ENCODE measurements around the gene CCT8L2.

DNA sequence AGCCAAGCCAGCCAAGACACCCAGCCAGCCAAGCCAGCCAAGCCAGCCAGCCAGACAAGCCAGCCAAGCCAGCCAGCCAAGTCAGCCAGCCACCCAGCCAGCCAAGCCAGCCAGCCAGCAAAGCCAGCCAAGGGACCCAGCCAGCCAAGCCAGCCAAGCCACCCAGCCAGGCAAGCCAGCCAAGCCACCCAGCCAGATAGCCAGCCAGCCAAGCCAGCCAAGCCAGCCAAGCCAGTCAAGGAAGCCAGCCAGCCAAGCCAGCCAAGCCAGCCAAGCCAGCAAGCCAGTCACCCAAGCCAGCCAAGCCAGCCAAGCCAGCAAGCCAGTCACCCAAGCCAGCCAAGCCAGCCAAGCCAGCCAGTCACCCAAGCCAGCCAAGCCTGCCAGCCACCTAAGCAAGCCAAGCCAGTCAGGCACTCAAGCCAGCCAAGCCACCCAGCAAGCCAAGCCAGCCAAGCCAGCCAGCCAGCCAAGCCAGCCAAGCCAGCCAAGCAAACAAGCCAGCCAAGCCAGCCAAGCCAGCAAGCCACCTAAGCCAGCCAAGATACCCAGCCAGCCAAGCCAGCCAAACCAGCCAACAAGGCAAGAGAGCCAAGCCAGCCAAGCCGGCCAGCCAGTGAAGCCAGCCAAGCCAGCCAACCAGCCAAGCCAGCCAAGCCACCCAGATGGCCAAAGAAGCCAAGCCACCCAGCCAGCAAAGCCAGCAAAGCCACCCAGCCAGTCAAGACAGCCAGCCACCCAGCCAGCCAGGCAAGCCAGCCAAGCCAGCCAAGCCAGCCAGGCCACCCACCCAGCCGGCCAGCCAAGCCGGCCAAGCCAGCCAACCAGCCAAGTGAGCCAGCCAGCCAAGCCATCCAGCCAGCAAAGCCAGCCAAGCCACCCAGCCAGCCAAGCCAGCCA, 33.3 kb downstream of the CCT8L2 start:
- no peak for TF ChIP-seq EZH2 (IDR thresholded peaks at IDR 0.05)
- TF ChIP-seq POLR2AphosphoS5 (IDR thresholded peaks at IDR 0.05; ENCODE audit: borderline replicate concordance, low read depth, low read length) = no peak

Data from SK-N-MC (cell line).